Measurements from ENCODE around the gene SAMD13. TPM values are rescaled to one million over a fixed set of nuclear protein-coding genes. Genes with fewer than 3 reads are reported as not detected.

The SAMD13 gene
- total RNA-seq, 1 experiment from 2014 or later: 0.61 TPM

DNA sequence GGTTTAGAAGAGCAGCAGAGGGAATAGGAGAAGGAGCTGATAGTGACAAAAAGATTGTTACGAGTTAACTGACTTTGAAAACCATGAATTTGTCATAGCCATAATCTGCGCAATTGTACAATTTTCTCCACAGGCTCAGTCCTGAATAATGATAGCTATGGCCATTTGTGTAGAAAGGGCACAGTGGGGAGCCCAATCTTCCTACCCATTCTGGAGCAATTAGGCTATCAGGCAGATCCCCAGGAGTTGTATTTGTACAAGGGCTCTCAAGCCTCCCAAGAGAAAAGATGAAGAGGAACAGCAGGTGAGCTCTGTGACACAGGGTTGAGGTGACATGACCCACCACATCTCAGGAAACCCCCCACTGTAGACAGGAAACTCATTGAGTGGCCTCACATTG lies 42.1 kb upstream of the SAMD13 start:
- H3K23me2 ChIP-seq (ENCODE audit: insufficient read length, low read depth, low read length, poor library complexity, severe bottlenecking): no peaks in the 10 kb centered on the region
- H3K27me3 Mint-ChIP-seq (ENCODE audit: low read depth): peaks cover 7% of the 10 kb centered on the region; the same call in 1 of the 2 replicates

More for the DNA sequence above, 42.1 kb upstream of the SAMD13 start:
- H3K27me3 ChIP-seq (ENCODE audit: insufficient read depth, low read length): no peaks in the 10 kb centered on the region
- H3T11ph ChIP-seq (ENCODE audit: low read length): no peak overlapping the region
- peaks cover 3% of the 10 kb centered on the region for H3K4me1 ChIP-seq (ENCODE audit: insufficient read depth, low read length)
- H3K23ac ChIP-seq (ENCODE audit: insufficient read length, low read depth, low read length): no peak overlapping the region
- Mint-ChIP-seq H3K4me3 (no peak overlapping the region), H3K27ac (no peak overlapping the region), H3K9me3 (no peaks in the 10 kb centered on the region), H3K36me3 (ENCODE audit: insufficient read depth in 1 of 3, low read depth in 3 of 3) (no peaks in the 10 kb centered on the region), H3K4me1 (peaks cover 10 to 11% of the 10 kb centered on the region in 2 experiments)
- no peak overlapping the region for H2BK12ac ChIP-seq (ENCODE audit: insufficient read length, low read depth, low read length)
- no peaks in the 10 kb centered on the region for H4K20me1 ChIP-seq (ENCODE audit: control insufficient read depth, insufficient read depth, insufficient read length)
- no CpG with 5 or more reads among the region's 2 CpGs for WGBS (ENCODE audit: extremely low coverage, insufficient read length, low lambda C conversion rate)
- H3K18ac ChIP-seq (ENCODE audit: insufficient read length, low read depth, low read length): no peak overlapping the region
- no peak overlapping the region for H3K9ac ChIP-seq (ENCODE audit: extremely low read depth, insufficient read length, low read length)
- H3K79me2 ChIP-seq (ENCODE audit: insufficient read depth, low read length): no peaks in the 10 kb centered on the region
- no peak overlapping the region for H2BK15ac ChIP-seq (ENCODE audit: low read depth, low read length)
- no peak overlapping the region for H3K4me2 ChIP-seq (ENCODE audit: insufficient read depth, insufficient read length, low read length)
- no peak overlapping the region for H3K14ac ChIP-seq (ENCODE audit: insufficient read depth, low read length)
- no peak overlapping the region for H2AK5ac ChIP-seq (ENCODE audit: insufficient read length, low read length)
- no peak overlapping the region for H2BK120ac ChIP-seq (ENCODE audit: low read depth, low read length, poor library complexity, severe bottlenecking)
- no peak overlapping the region for H2BK20ac ChIP-seq (ENCODE audit: low read depth, low read length, poor library complexity, severe bottlenecking)
- H2BK5ac ChIP-seq (ENCODE audit: insufficient read length, low read length): no peak overlapping the region
- no peaks in the 10 kb centered on the region for H3K79me1 ChIP-seq (ENCODE audit: insufficient read depth, low read depth, low read length, poor library complexity, severe bottlenecking)
- H3K27ac ChIP-seq (ENCODE audit: insufficient read length, low read depth, low read length): no peak overlapping the region
- no peaks in the 10 kb centered on the region for H3K9me3 ChIP-seq (ENCODE audit: control insufficient read depth, low read depth, low read length)
- H2AFZ ChIP-seq (ENCODE audit: low read length): no peak overlapping the region
- no peak overlapping the region for H4K91ac ChIP-seq (ENCODE audit: insufficient read length, low read depth, low read length)
- H3K4ac ChIP-seq (ENCODE audit: low read depth, low read length): no peak overlapping the region
- DNase-seq: no peak
- TF ChIP-seq, protein P1, sequence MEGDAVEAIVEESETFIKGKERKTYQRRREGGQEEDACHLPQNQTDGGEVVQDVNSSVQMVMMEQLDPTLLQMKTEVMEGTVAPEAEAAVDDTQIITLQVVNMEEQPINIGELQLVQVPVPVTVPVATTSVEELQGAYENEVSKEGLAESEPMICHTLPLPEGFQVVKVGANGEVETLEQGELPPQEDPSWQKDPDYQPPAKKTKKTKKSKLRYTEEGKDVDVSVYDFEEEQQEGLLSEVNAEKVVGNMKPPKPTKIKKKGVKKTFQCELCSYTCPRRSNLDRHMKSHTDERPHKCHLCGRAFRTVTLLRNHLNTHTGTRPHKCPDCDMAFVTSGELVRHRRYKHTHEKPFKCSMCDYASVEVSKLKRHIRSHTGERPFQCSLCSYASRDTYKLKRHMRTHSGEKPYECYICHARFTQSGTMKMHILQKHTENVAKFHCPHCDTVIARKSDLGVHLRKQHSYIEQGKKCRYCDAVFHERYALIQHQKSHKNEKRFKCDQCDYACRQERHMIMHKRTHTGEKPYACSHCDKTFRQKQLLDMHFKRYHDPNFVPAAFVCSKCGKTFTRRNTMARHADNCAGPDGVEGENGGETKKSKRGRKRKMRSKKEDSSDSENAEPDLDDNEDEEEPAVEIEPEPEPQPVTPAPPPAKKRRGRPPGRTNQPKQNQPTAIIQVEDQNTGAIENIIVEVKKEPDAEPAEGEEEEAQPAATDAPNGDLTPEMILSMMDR (conservative IDR thresholded peaks at IDR 0.05): no peak
- H4K8ac ChIP-seq (replicated peaks; ENCODE audit: insufficient read length, low read depth, low read length): no peak overlapping the region
- no peak overlapping the region for H3K56ac ChIP-seq (ENCODE audit: insufficient read length, low read depth, low read length)
- H4K5ac ChIP-seq (ENCODE audit: insufficient read length, low read depth, low read length): no peak overlapping the region
